ENCODE measurements around the gene WDR4. TPM values are rescaled to one million over a fixed set of nuclear protein-coding genes. Genes with fewer than 3 reads are reported as not detected.
"Not testable (repeated sequence)": the region's sequence is repeated elsewhere in the genome, so short reads cannot be mapped to it uniquely, and the experiment has no call there.

The WDR4 gene
- total RNA-seq, 1 experiment from 2014 or later, result 17.6 TPM

DNA sequence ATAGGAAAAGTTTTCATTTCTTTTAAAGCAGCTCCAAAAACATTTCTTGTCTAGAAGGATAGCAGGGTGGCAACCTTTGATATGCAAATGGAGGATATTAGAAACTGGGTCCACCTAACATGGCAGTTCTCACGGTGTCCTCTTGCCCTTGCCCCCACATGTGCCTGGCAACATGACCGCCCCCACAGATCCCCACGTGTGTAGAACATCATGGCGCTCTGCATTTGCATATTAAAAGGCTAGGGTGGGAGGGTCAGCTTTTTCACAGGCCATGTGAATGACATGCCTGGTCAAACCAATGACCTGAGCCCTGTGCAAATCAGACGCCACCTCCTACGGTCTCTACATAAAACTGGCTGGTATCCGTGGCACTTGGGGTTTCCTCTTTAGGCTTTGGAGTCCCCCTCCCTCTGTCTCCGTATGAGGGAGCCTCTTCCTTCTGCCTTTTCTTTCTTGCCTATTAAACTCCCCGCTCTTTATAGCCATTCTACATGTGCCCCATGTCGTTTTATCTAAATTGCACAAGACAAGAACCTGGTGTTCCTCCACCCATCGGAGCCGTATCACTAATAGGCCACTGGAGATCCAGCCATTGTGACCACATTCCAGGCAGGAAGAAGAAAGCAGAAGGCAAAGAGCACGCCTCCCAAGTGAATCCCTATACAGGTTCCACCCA lies 71.3 kb downstream of the WDR4 start:
- H3K4me3 ChIP-seq, result no peak overlapping the region
- H4K20me1 ChIP-seq (ENCODE audit: insufficient read depth), result no peaks in the 10 kb centered on the region
- no peaks in the 10 kb centered on the region for H3K79me2 ChIP-seq (ENCODE audit: low read depth)
- H3K4me1 ChIP-seq (replicated peaks; ENCODE audit: insufficient read depth), result peaks cover 14% of the 10 kb centered on the region
- H3K27ac ChIP-seq, result no peak overlapping the region
- CTCF ChIA-PET, result no interaction called here
- H3F3A ChIP-seq (ENCODE audit: insufficient read depth, low read depth), result no peaks in the 10 kb centered on the region
- H3K36me3 ChIP-seq (ENCODE audit: low read depth), result no peaks in the 10 kb centered on the region
- H2AFZ ChIP-seq, result no peak overlapping the region
- no peak for DNase-seq
- H3K27me3 ChIP-seq (ENCODE audit: insufficient read depth, low read depth), result no peaks in the 10 kb centered on the region
- BruUV-seq (replicated peaks), result no TSS peak
- no peak overlapping the region for H3K4me2 ChIP-seq
- no peaks in the 10 kb centered on the region for H3K9me3 ChIP-seq (ENCODE audit: insufficient read depth, low read depth)
- POLR2A ChIA-PET (ENCODE audit: unreplicated experiment), result no interaction called here
- no peak for TF ChIP-seq EZH2 (IDR thresholded peaks at IDR 0.05; ENCODE audit: low read depth)
- TF ChIP-seq, protein P1, sequence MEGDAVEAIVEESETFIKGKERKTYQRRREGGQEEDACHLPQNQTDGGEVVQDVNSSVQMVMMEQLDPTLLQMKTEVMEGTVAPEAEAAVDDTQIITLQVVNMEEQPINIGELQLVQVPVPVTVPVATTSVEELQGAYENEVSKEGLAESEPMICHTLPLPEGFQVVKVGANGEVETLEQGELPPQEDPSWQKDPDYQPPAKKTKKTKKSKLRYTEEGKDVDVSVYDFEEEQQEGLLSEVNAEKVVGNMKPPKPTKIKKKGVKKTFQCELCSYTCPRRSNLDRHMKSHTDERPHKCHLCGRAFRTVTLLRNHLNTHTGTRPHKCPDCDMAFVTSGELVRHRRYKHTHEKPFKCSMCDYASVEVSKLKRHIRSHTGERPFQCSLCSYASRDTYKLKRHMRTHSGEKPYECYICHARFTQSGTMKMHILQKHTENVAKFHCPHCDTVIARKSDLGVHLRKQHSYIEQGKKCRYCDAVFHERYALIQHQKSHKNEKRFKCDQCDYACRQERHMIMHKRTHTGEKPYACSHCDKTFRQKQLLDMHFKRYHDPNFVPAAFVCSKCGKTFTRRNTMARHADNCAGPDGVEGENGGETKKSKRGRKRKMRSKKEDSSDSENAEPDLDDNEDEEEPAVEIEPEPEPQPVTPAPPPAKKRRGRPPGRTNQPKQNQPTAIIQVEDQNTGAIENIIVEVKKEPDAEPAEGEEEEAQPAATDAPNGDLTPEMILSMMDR (conservative IDR thresholded peaks at IDR 0.05), result no peak
- no peaks in the 10 kb centered on the region for H3K9me2 ChIP-seq (ENCODE audit: insufficient read depth)
- intact Hi-C loops (cut with micrococcal nuclease; ENCODE audit: unreplicated experiment), result no loop called here

DNA sequence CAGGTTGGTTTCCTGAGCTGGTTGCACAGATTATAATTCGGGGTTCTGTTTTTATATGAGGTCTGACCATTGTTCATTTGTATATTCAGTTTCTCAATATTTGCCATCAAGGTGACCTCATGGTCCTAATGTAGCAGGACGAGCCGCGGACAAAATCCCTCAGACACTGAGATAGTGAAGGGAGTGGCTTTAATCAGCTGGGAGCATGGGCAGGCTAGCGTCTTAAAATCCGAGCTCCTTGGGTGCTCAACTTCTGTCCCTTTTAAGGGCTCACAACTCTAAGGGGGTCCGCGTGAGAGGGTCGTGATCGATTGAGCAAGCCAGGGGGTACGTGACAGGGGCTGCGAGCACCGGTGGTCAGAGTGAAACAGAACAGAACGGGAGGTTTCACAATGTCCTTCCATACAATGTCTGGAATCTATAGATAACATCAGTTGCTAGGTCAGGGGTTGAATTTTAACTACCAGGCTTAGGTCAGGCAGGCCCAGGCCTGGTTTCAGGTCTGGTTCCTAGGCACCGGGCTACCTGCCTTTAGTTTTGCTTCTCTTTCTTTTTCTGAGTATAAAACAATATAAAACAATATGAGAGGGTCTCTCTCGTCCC lies 71.9 kb downstream of the WDR4 start:
- H3K9me2 ChIP-seq (ENCODE audit: insufficient read depth); H3K9me3 ChIP-seq (ENCODE audit: insufficient read depth, low read depth); H3K4me2 ChIP-seq; H3F3A ChIP-seq (ENCODE audit: insufficient read depth, low read depth); H3K27me3 ChIP-seq (ENCODE audit: insufficient read depth, low read depth); H3K4me1 ChIP-seq (replicated peaks; ENCODE audit: insufficient read depth); DNase-seq; H3K79me2 ChIP-seq (ENCODE audit: low read depth); intact Hi-C loops (cut with micrococcal nuclease; ENCODE audit: unreplicated experiment); POLR2A ChIA-PET (ENCODE audit: unreplicated experiment); CTCF ChIA-PET; H3K4me3 ChIP-seq; H3K27ac ChIP-seq; H2AFZ ChIP-seq; BruUV-seq (replicated peaks); H4K20me1 ChIP-seq (ENCODE audit: insufficient read depth); H3K36me3 ChIP-seq (ENCODE audit: low read depth): not testable (repeated sequence)

- ChIA-PET CTCF (no interaction called here), POLR2A (ENCODE audit: unreplicated experiment) (no interaction called here)
- H3K27me3 ChIP-seq (ENCODE audit: insufficient read depth, low read depth), result no peaks in the 10 kb centered on the region
- H3K4me1 ChIP-seq (replicated peaks; ENCODE audit: insufficient read depth), result no peaks in the 10 kb centered on the region
- intact Hi-C loops (cut with micrococcal nuclease; ENCODE audit: unreplicated experiment), result no loop called here
- no peak overlapping the region for H3K4me3 ChIP-seq
- H2AFZ ChIP-seq, result no peak overlapping the region
- no peak overlapping the region for H3K4me2 ChIP-seq
- TF ChIP-seq EZH2 (IDR thresholded peaks at IDR 0.05; ENCODE audit: low read depth), result no peak
- BruUV-seq (replicated peaks), result no TSS peak
- no peak for DNase-seq
- H3K9me3 ChIP-seq (ENCODE audit: insufficient read depth, low read depth), result no peaks in the 10 kb centered on the region
- no peaks in the 10 kb centered on the region for H4K20me1 ChIP-seq (ENCODE audit: insufficient read depth)
- no peaks in the 10 kb centered on the region for H3F3A ChIP-seq (ENCODE audit: insufficient read depth, low read depth)
- H3K27ac ChIP-seq, result no peak overlapping the region
- H3K79me2 ChIP-seq (ENCODE audit: low read depth), result no peaks in the 10 kb centered on the region
- H3K9me2 ChIP-seq (ENCODE audit: insufficient read depth), result no peaks in the 10 kb centered on the region
- no peaks in the 10 kb centered on the region for H3K36me3 ChIP-seq (ENCODE audit: low read depth)
Observed at GRCh38 chr21:42806509-42807140, 72.7 kb downstream of the WDR4 start.

GRCh38 chr21:42801616-42802015 lies 77.7 kb downstream of the WDR4 start:
- CTCF ChIA-PET; POLR2A ChIA-PET (ENCODE audit: unreplicated experiment); DNase-seq; intact Hi-C loops (cut with micrococcal nuclease; ENCODE audit: unreplicated experiment); H3K9me2 ChIP-seq (ENCODE audit: insufficient read depth); H3K4me2 ChIP-seq; H2AFZ ChIP-seq; H3K27me3 ChIP-seq (ENCODE audit: insufficient read depth, low read depth); H3K4me3 ChIP-seq; H3K9me3 ChIP-seq (ENCODE audit: insufficient read depth, low read depth); H4K20me1 ChIP-seq (ENCODE audit: insufficient read depth); H3K36me3 ChIP-seq (ENCODE audit: low read depth); H3K27ac ChIP-seq; BruUV-seq (replicated peaks); H3K79me2 ChIP-seq (ENCODE audit: low read depth): not testable (repeated sequence)
- H3F3A ChIP-seq (ENCODE audit: insufficient read depth, low read depth), result peaks cover 24% of the 10 kb centered on the region
- peaks cover 21% of the 10 kb centered on the region for H3K4me1 ChIP-seq (replicated peaks; ENCODE audit: insufficient read depth)
